Measurements from ENCODE around the gene GULP1.

DNA sequence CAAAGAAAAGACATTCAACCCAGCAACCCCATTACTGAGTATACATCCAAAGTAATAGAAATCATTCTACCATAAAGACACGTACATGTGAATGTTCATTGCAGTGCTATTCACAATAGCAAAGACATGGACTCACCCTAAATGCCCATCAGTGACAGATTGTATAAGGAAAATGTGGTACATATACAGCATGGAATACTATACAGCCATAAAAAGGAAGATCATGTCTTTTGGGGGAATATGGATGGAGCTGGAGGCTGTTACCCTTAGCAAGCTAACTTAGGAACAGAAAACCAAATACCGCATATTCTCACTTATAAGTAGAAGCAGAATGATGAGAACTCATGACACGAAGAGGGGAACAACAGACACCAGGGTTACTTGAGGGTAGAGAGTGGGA lies 145.9 kb downstream of the GULP1 start:
- TF ChIP-seq POLR2A (IDR thresholded peaks at IDR 0.05) = no peak
- TF ChIP-seq, protein P1, sequence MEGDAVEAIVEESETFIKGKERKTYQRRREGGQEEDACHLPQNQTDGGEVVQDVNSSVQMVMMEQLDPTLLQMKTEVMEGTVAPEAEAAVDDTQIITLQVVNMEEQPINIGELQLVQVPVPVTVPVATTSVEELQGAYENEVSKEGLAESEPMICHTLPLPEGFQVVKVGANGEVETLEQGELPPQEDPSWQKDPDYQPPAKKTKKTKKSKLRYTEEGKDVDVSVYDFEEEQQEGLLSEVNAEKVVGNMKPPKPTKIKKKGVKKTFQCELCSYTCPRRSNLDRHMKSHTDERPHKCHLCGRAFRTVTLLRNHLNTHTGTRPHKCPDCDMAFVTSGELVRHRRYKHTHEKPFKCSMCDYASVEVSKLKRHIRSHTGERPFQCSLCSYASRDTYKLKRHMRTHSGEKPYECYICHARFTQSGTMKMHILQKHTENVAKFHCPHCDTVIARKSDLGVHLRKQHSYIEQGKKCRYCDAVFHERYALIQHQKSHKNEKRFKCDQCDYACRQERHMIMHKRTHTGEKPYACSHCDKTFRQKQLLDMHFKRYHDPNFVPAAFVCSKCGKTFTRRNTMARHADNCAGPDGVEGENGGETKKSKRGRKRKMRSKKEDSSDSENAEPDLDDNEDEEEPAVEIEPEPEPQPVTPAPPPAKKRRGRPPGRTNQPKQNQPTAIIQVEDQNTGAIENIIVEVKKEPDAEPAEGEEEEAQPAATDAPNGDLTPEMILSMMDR (IDR thresholded peaks at IDR 0.05) = no peak

All from adrenal gland (tissue), 5 donors.